IMR-90 (cell line): ENCODE results near the gene C5.

ENCODE experiments used
- CHD1 ChIP-seq: IDR thresholded peaks from 2 replicates; pipeline ENCODE4 v1.6.1; 2012; ENCODE audit warnings: low read depth, low read length, improper control_type of control experiment
- CTCF ChIP-seq: conservative IDR thresholded peaks from 2 replicates; pipeline ENCODE4 v1.5.1; 2012; ENCODE audit warnings: mild to moderate bottlenecking, low read depth, low read length, improper control_type of control experiment
- MAFK ChIP-seq: IDR thresholded peaks from 2 replicates; pipeline ENCODE4 v1.6.1; 2012; ENCODE audit warnings: low read depth, low read length, improper control_type of control experiment
- MAZ ChIP-seq: IDR thresholded peaks from 2 replicates; pipeline ENCODE4 v1.6.1; 2012; ENCODE audit warnings: low read depth, mild to moderate bottlenecking, low read length, improper control_type of control experiment, moderate library complexity, borderline replicate concordance
- POLR2A ChIP-seq: IDR thresholded peaks from 2 replicates; pipeline ENCODE4 v1.6.1; 2012; ENCODE audit warnings: mild to moderate bottlenecking, low read depth, low read length
- RAD21 ChIP-seq: IDR thresholded peaks from 2 replicates; pipeline ENCODE4 v1.6.1; 2012; ENCODE audit warnings: low read length, improper control_type of control experiment
- RCOR1 ChIP-seq: IDR thresholded peaks from 2 replicates; pipeline ENCODE4 v1.6.1; 2012; ENCODE audit warnings: mild to moderate bottlenecking, low read length, improper control_type of control experiment; ENCODE audit not compliant: insufficient replicate concordance
- SMC3 ChIP-seq: fragments of 150-350 bp; IDR thresholded peaks from 2 replicates; pipeline ENCODE4 v1.6.1; 2016; ENCODE audit warnings: low read depth, mild to moderate bottlenecking, antibody characterized with exemption, low read length, moderate library complexity
- USF2 ChIP-seq: fragments of 150-350 bp; IDR thresholded peaks from 2 replicates; pipeline ENCODE4 v1.6.1; 2017; ENCODE audit warnings: mild to moderate bottlenecking, antibody characterized with exemption, low read length, low read depth

GRCh38 chr9:120914953-120915352 is 135.1 kb downstream of the C5 start:
- TF ChIP-seq POLR2A (no peak), CTCF (no peak), RAD21 (no peak), USF2 (no peak), SMC3 (no peak), MAZ (no peak), RCOR1 (no peak), MAFK (no peak), CHD1 (no peak)
